NCI-H2171 treated with DMSO at 0.1 percent for 48 hours (cell line): ENCODE measurements around the gene CRACDL.

Experiments used
- DNase-seq: peaks from one replicate; lab custom pipeline; 2025; lab: John Stamatoyannopoulos, UW

Gene CRACDL

DNA sequence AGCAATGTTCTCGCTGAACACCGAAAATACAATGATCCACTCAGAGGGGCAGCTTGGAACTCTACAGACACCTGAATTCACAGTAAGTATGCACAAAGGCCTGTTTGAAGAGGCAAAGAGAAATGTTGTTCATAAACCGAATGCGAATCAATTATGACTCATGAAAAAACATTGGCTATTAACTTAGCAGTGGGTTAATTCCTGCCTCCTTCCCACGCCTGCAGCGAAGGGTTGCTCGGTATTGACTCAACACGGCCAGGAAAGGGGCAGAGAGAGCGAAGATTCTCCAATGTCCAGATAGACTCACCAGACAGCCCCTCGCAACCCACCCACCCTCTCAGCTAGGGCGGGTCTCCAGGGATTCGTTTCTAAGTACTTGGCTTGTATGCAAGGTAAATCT lies 9.4 kb downstream of the CRACDL start:
- no peak for DNase-seq

DNA sequence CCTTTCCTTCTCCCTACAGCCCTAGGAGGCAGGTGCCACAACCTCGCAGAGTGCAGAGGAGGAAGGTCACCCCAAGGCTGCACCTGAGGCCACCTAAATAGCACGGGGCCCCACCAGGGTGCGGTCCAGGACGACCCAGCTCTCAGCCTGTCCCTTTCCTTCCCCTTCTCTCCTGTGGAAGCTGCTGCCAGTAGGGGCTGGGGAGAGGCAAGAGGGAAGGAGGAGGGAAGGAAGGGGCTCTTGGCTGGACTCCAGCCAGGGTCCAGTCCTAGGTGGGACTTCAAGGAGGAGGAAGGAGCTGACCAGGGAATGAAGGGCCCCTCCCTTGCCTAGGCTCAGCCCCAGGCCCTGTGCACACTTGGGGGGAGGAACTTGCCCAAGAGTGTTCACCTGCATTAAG lies 11.1 kb downstream of the CRACDL start:
- DNase-seq = no peak

DNA sequence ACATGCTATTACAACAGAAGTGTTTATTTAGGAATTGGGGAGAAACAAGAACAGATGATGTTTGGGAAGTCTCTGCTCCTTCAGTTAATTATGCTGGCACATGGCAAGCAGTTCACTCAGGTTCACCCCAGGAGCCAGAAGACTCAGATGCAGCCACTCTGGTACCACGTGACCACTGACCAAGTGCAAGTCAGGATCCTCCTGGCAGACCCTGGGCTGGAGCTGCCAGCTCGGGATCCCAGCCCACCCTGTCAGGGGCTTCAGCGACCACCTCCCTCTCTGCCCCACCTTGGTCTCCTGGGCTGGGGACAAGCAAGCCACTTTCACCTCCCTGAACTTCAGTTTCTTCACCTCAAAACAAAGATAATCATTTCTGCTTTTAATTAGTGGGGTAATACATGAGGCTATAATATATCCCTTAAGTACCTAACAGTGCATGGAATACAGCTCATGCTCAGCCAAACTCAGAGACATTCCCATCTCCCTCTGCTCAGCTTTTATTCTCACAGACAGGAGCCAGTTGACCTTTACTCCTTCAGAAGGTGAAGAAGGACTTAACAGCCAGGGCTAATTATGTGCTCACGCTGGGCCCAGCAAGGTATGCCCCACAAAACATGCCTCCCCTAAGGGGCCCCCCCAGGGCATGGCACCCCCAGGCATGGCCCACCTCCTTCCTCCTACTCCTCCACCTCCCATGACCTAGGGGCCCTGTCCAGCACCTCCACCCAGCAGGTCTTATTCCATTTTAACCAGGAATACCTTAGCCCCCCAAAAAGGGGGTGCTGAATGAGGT lies 11.8 kb downstream of the CRACDL start:
- no peak for DNase-seq

DNA sequence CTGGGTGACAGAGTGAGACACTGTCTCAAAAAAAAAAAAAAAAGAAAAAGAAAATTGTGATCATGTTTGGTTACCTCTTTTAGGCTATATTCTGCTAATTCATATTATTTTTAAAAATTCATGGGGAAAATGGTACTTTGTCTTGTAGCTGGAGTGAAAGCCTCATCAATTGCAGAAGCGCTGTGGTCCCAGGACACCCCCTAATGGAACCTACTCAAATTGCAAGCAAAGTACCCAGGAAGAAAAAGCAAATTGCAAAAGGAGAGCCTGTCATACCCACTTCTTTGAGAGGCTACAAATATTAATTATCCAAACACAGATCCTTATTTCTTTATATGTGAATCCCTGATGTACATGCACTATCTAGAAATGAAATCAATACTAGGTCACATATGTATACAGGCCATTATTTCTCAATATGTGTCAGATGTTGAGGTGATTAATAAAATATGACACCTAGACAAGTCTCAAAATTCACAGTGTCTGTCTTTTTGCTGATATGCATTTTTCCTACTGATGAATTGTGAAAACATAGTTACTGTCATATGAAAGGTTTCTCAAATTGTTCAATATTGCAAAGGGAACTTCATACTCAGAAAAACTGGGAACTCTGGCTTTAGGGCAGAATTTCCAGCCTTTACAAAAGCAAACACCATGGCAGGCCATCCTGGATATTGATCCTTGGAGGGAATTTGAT lies 12.6 kb downstream of the CRACDL start:
- no peak for DNase-seq

DNA sequence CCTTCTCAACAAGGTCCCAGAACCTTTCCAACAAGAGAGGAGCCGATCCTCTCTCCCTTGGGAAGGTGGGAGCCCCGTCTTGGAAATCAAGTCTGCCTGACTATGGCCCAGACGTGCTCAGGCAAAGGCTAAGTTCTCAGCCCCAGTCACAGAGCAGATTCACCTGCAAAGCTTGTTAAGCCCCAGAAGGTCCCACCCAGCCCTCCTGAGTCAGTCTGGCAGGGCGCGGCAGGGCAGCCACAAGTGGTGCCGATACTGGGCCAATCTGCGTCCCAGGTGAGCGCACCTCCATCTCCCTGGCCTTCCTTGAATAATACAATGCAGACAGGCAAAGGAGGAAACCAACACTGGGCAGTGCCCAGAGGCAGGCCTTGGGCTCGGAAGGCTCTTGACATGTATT lies 15.0 kb downstream of the CRACDL start:
- no peak for DNase-seq

DNA sequence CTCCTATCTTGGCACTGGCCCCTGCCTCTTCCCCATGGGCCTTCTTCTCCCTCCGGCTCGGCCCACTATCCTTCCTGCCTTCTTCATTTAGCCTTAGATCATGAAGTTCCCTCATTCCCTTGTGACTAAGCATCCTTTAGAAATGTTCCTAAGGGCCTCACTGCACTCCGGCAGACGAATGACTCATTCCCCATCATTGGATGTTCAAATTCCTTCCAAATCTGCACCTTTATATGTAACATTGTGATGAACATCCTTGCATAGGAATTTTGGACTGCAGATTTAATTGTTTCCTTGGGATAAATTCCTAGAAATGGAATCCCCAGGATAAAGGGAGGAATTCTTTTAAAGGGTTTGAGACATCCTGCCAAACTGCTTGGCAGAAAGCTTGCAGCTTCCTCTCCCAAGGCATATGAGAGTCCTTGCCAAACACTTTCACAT lies 19.0 kb downstream of the CRACDL start:
- no peak for DNase-seq

DNA sequence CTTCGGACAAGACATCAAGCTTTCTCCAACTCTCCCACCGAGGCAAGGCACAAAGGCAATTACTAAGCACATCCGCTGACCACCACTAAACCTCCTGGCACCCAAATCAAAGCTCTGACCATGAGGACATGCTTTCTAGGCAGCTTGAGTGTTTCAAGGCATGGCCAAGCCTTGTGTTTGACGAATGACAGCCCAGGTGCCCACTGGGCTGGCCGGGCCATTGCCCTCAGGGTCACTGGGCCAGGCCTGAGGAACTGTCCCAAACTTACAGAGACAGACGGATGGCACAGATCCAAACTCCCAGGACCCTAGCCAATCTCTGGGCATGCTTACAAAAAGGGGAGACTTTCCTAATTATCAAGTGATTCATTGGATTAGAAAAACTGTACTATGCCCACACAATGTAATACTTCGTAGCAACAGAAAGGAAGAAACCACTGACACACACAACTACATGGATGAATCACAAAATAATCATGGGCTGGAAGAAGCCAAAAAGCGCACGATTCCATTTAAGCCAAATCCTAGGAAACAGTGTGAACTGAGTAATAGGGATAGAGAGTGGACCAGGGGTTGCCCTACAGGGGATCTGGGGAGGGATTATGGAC lies 20.2 kb downstream of the CRACDL start:
- DNase-seq = no peak

DNA sequence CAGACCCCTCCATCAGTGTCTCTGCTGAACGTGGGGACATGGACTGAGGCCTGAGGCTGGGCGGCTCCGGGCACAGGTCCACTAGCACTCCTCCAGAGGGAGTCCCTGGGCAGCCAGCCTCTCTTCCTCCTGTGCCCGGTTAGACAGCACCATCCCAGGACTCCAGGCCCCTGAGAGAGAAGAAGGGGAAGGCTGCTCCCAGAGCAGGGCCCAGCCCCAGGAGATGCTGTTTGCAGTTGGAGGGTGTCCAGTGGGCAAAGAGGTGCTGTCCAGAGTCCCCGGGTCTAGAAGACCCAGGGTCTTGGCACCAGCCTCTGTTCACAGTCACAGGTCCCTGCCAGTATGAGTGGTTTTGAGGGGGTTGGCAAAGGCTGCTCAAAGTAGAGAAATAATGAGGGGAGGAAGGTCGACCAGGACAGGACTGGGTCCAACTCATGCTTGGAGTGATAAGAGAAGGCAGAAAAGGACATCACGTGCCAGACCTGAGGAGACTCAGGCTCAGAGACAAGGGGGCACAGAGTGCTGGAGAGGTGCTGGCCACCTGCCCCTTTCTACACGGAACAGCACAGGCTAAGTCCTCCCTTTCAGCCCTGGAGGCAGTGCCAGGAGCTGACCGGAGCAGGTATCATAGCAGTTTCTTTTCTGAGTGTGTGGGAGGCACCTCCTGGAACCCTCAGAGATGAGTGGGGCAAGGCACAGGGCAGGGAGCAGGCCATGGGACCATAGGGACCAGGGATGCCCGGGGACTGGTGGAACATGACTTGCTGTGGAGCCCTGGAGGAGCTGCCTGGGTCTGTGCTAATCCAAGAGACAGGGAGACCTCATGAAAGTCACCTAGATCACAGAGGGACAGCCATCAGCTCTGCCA lies 21.1 kb downstream of the CRACDL start:
- no peak for DNase-seq

DNA sequence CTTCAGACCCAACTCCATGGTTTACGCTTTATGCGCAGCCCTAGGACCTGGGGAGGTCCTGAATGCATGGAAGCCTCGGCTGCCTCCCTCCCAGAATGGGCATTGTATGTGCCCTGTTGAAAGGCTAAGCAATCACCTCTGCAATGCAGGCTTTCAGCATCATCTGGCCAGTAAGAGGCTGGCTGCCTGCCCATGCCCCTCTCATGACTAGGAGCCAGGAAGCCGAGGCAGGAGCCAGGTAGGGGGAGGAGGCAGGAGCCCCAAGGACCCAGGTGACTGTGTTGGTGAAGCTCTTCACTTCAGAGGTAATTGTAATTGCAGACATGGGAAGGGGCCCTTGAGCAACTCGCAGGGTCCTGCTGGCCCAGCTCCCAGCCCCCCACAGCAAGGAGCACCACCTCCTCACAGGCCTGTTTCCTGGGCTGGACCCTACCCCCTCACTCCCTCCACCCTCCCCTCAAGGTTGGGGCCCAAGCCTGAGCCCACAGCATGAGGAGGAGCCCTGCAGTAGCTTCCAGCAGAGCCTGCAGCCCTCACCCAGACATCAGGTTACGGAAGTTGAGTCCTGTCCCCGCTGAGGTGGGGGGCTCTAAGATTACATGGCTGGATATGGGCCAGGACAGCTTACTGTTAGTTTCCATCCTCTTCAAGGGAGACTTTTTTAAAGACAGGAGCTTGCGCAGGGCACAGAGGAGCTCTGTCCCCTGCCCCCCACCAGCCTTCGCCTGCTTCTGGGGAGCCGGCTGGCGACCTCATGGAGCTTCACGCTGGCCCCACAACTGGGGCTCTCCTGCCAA lies 21.9 kb downstream of the CRACDL start:
- DNase-seq = peak; percentile 43

DNA sequence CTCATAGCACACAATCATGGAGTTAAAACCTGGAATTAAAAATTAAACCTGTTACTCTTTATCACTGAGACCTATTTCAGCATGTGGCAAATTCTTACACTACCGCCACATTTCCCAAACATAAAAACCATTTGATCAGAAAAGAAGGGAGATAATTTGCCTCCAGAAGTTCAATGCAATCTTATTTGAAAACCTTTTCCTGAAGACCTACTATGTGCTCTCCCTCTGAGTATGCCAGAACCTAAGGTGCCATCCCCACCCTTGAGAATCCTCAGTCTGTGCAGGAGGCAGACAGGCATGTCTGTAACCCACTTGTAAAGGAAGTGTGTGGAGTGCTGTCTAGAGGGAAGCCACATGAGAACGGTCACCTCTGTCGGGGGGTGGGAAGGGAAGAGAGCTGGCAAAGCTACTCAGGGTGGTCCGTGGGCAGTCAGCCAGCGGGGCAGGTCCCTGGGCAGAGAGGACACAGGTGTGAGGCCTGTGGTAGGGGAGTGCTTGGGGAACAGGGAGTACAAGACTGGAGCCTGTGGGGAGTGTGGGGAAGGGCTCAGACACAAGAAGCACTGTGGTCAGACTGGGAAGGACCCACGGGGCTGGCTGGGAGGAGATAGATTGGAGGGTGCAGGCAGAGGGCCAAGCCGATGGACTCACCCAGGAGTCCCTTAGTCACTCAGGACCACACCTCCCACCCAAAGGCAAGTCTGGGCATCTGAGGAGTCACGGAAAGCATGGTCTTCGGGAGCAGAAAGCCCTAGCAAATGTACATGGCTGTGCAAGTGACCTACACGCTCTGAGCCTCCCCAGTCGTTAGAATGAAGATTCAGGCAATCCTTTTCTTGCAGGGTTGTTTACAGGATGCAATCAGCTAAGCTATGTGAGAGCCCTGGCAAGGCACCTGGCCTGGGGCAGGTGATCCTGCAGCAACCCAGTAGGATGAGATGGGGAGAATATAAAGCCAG lies 22.8 kb downstream of the CRACDL start:
- DNase-seq = peak; percentile 44

DNA sequence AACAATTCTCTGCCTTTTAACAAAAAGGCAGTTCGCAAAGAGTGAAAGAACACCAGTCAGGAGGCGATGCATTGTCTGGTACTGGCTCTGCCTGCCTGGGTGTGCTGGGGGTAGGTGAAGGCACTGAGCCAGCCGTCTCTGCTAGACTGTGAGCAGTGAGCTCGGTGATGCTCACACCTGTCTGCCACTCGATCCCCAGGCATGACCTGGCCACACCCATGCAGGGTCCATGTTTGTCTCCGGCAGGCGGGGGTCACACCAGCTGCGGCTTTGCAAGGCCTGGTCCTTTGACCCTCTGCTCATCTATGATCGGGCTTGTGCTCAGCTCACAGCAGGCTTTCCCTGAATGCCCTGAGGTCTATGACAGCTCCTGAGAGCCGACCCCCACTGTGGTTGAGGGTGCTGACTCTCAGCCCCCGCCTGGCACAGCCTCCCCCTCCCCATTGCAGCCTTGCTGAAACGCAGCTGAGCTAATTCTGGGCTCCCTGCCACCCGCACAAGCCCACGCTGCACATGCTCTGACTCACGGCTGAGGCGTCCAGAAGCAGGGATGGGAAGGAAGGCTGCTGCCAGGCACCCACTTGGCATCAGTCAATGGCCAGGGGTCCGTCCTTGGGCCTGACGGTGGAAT lies 23.7 kb downstream of the CRACDL start:
- DNase-seq = peak; percentile 85

DNA sequence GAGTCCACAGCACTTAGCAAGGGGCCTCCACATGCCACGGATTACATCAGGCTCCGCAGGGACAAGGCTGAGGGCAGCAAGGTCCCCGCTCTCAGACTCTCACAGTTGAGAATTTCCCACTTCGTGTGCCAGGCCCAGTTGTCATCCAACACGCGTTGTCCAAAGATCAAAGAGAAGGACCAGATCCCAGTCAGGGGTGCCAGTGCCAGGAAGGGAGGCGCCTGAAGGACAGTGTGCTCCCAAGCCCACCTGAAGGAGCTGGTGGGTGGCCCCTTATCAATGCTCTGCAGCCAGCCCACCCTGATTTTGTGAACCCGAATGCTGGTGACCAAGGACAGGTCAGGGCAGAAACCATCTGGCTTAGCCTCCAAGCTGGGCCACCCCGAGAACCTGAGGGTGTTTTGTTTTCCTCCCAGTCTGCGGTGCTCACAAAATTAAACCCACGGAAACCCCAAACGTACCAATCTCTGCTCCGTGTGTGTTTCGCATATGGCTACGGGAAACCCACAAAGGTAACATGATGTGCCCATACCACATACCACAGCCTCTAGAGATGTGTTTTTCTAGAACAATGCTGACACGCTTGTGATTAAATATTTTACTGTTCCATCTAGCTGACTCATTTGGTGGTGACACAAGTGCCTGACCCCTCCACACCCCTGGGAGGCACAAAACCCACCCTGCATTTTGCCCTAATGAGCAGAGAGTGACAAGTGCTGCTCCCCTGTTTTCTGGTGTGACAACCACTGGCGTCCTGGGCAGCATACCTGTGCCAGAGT lies 24.5 kb downstream of the CRACDL start:
- no peak for DNase-seq

DNA sequence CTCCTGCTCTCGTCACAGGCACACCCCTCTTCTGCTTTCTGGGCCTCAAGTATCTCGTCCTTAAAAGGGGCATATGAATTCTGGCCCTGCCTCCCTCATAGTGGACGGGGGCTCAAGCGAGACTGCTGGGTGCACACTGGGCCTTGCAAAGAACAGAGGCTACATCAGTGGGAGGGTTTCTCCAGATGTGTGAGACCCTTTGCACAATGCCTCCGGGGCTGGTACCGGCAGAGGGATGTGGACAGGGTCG lies 25.0 kb downstream of the CRACDL start:
- no peak for DNase-seq

DNA sequence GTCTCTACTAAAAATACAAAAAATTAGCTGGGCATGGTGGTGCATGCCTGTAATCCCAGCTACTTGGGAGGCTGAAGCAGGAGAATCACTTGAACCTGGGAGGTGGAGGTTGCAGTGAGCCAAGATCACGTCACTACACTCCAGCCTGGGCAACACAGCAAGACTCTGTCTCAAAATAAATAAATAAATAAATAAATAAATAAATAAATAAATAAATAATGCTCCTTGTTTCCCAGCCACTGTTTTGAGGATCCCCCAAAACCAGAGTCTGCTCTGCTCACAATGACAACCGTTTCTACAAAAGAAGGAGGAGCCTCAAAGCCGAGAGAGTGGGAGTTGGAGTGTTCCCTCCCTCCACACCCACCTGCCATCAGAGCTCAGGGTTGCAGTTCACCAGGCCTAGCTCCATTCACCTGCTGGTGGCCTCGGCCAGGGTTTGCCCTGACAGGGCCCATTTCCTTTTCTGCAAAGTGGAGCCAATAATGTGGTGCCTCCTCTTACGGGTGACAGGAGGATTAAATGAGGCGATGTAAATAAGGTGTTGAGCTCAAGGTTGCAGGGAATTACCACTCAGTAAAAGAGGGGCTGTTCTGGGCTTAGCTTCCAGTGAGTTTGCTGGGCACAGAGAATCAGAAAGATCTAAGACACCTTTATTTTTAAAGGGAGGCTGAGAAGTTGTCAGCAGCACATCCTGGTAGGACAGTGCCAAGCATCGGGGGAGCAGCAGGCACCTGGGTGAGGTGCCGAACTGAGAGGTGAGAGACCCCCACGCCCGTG lies 25.5 kb downstream of the CRACDL start:
- no peak for DNase-seq

DNA sequence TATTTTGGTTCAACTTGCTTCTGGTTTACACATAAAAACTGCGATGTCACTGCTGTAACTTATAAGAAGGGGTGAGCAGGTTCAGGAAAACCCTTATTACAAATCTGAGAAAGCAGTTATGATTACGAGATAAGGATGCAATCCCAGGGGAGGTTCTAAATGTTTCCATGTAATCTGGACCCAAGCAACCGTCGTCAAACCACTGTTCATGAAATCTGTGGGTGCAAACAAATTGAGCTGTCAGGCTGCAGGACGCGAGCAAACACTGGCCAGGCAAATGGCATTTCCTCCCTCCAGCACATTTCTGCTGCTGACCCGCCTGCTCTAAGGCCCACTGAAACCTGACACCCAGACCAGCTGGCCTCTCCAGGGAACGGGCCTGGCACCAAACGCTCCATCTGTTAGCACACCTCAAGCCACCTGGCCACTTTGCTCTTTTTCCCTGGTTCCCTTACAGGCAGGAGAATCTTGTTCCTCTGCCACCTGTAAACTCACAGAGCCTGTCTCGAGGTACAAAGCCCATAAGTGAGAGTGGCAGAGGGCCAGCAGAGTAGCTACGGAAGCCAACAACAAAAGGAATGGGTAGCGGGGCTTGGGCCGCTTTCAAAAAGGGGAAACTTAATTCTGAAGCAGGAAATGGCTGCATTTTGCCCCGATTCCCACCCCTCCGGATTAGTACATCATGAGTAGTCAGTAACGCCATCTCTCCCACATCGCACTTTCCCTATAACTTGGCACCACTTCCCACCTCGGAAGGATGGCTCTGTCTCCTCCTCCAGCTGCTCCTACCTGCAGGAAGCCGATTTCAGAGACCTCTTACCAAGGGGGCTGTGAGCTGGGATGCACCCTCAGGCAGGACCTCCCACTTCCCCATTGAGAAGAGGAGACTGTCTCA lies 26.5 kb downstream of the CRACDL start:
- peak; percentile 98 for DNase-seq

DNA sequence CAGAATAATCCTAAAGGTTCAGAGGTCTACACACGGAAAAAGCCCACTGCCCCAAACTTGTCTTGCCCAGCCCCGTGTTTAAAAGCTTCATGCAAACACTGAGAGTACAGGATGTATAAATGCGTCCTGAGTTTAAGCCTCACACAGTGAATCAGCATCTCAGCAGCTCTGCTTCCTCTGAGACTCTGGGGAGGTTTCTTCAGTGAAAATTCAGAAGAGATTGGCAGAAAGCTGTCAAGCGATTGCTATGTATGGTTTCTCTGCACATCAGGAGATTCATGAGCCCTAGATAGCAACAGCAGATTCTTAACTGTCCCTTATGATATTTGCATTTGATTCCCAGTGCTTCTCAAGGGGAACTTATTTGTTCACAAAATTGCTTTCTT lies 27.1 kb downstream of the CRACDL start:
- DNase-seq = peak; percentile 81
